Measurements from ENCODE around the gene CCT5.

Gene CCT5

GRCh38 chr5:10311595-10312425 is 61.7 kb downstream of the CCT5 start:
- no peak overlapping the region for H3K4me3 ChIP-seq (ENCODE audit: control insufficient read depth, low read depth, low read length)
- no peak for TF ChIP-seq CTCF (conservative IDR thresholded peaks at IDR 0.05; ENCODE audit: control insufficient read depth, insufficient read depth, low read depth, low read length)
- DNase-seq (ENCODE audit: low read depth) = no peak

DNA sequence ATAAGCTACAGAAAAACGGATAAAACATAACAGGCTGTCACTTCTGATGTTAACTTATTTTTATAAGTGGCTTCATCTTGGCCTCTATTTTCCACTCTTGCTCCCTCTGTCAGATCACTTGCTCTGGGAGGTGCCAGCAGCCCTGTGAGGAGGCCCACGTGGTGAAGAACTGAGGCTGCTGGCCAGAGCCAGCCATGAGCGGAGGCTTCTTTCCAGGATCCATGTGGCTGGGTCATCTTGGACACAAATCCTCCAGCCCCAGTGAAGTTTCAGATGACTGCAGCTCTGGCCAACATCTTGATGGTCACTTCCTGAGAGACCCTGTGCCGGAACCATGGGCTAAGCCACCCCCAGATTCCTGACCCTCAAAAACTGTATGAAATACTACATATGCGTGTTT is 65.1 kb downstream of the CCT5 start:
- H3K4me3 ChIP-seq (ENCODE audit: control insufficient read depth, low read depth, low read length) = no peak overlapping the region
- no peak for TF ChIP-seq CTCF (conservative IDR thresholded peaks at IDR 0.05; ENCODE audit: control insufficient read depth, insufficient read depth, low read depth, low read length)
- no peak for DNase-seq (ENCODE audit: low read depth)
